ENCODE measurements around the gene SNRPA1.

GRCh38 chr15:101266787-101267186, 28.3 kb downstream of the SNRPA1 start:
- no peak for TF ChIP-seq POLR2A (IDR thresholded peaks at IDR 0.05; ENCODE audit: low read depth, low read length)
- no peak for TF ChIP-seq POLR2AphosphoS5 (IDR thresholded peaks at IDR 0.05; ENCODE audit: low read depth, low read length)
- no peak for TF ChIP-seq TAF1 (IDR thresholded peaks at IDR 0.05; ENCODE audit: borderline replicate concordance, low read depth, low read length)
